Heart left ventricle (tissue), 13 donors: ENCODE data around the gene NBAS.

Experiments used
- CTCF ChIP-seq, 12 donors: fragments of 200-600 bp; sonication (generic) in 4 of 12; IDR thresholded peaks; one replicate each; pipeline versions ENCODE4 v1.5.0 to v1.8.0; 2018 to 2022; ENCODE audit warnings: antibody characterized with exemption in 12 of 12, mild to moderate bottlenecking in 5 of 12
- POLR2A ChIP-seq, 2 donors: fragments of 450-650 bp; IDR thresholded peaks; one replicate each; pipeline ENCODE4 v1.6.1; 2017; ENCODE audit warnings: antibody characterized with exemption in 2 of 2, mild to moderate bottlenecking in 2 of 2, moderate library complexity in 2 of 2
- donor health status: ischemic (EF 13 %, LVEDD 7.1; RV severe dilation, severe dysfunction).
- donor health status: DM: no; HTN: yes; CAD: no.
- donor health status: DM: no; HTN: no; CAD: no.
- donor health status: ischemic (EF 25% LVEDD 6.9; RV normal size, moderate dysfunction).
- donor health status: ischemic (EF 25% LVEDD 5.7; RV mildly dilated, moderate dysfunction).
- donor health status: ischemic (EF 35%, LVEDD 5.7; RV mildly dilated, moderate dysfunction).
- donor health status: nonischemic (EF 11% LVEDD 7.7; RV severe dilation, severe dysfunction).
- donor health status: DM: yes; HTN: yes; CAD: no.
- donor health status: PGD.
- donor health status: ischemic (EF 29% LVEDD 5.4; RV normal size, mild dysfunction).
- donor health status: nonischemic (EF 23%, LVEDD 6.1; RV moderate dilation, normal function).

- TF ChIP-seq CTCF (IDR thresholded peaks at IDR 0.05): no peak
- no peak for TF ChIP-seq POLR2A (IDR thresholded peaks at IDR 0.05)
These were observed 80.6 kb downstream of the NBAS start for GRCh38 chr2:15480552-15480951.
